HepG2 (cell line): ENCODE measurements around the gene ARL9. TPM values are rescaled to one million over a fixed set of nuclear protein-coding genes. Genes with fewer than 3 reads are reported as not detected.
A peak's percentile ranks its signal among the peaks of the same experiment; 100 is the strongest.

Experiments used
- FOXM1 ChIP-seq: sonication (generic); formaldehyde crosslinking; IDR thresholded peaks from 2 replicates; pipeline ENCODE4 v1.5.0; 2020; ENCODE audit warnings: missing genetic modification reagents
- HOXA7 ChIP-seq: sonication (generic); formaldehyde crosslinking; IDR thresholded peaks from 2 replicates; pipeline ENCODE4 v1.8.1; 2022; ENCODE audit warnings: mild to moderate bottlenecking, missing genetic modification reagents, moderate library complexity
- RBM22 ChIP-seq: fragments of 200-400 bp; formaldehyde crosslinking; optimal IDR thresholded peaks from 2 replicates; pipeline ENCODE3; 2017; ENCODE audit warnings: mild to moderate bottlenecking, low read length, moderate library complexity
- SIX1 ChIP-seq: sonication (generic); formaldehyde crosslinking; IDR thresholded peaks from 2 replicates; pipeline ENCODE4 v1.4.0; 2020; ENCODE audit warnings: missing genetic modification reagents, borderline replicate concordance
- SP2 ChIP-seq: sonication (generic); formaldehyde crosslinking; IDR thresholded peaks from 2 replicates; pipeline ENCODE4 v1.5.1; 2020; ENCODE audit warnings: mild to moderate bottlenecking, missing genetic modification reagents
- TIGD3 ChIP-seq: sonication (generic); formaldehyde crosslinking; IDR thresholded peaks from 2 replicates; pipeline ENCODE4 v1.5.1; 2020; ENCODE audit warnings: mild to moderate bottlenecking, missing genetic modification reagents, borderline replicate concordance
- ZBTB33 ChIP-seq: sonication (generic); formaldehyde crosslinking; IDR thresholded peaks from 2 replicates; pipeline ENCODE4 v1.4.0; 2020; ENCODE audit warnings: missing genetic modification reagents
- ZNF18 ChIP-seq: sonication (generic); formaldehyde crosslinking; IDR thresholded peaks from 2 replicates; pipeline ENCODE4 v1.8.0; 2022; ENCODE audit warnings: mild to moderate bottlenecking, missing genetic modification reagents; ENCODE audit not compliant: insufficient replicate concordance
- ZNF230 ChIP-seq: sonication (generic); formaldehyde crosslinking; IDR thresholded peaks from 2 replicates; pipeline ENCODE4 v1.4.0; 2020; ENCODE audit warnings: mild to moderate bottlenecking, missing genetic modification reagents
- ZNF407 ChIP-seq: sonication (generic); formaldehyde crosslinking; IDR thresholded peaks from one replicate; pipeline ENCODE4 v1.5.1; 2020; ENCODE audit warnings: mild to moderate bottlenecking, missing genetic modification reagents; ENCODE audit errors: not compliant biosample characterization
- ZNF512 ChIP-seq: sonication (generic); formaldehyde crosslinking; IDR thresholded peaks from 2 replicates; pipeline ENCODE4 v1.4.0; 2020; ENCODE audit warnings: mild to moderate bottlenecking, missing genetic modification reagents
- ZNF569 ChIP-seq: sonication (generic); formaldehyde crosslinking; IDR thresholded peaks from 2 replicates; pipeline ENCODE4 v1.5.0; 2020; ENCODE audit warnings: mild to moderate bottlenecking, missing genetic modification reagents, moderate library complexity, borderline replicate concordance
- polyA plus RNA-seq, 8 experiments: library from polyadenylated mRNA; depleted of rRNA in 3 of 8; stranded (reverse) in 7 of 8; unstranded in 1 of 8; fragments of >200 nt; fragmentation: Illumina TruSeq in 4 of 8; extraction: Trizol in 4 of 8; gene quantifications; 2 replicates each; pipeline versions ENCODE4 v1.2.1 to v1.2.3, GENCODE V29; 2011 to 2016; ENCODE audit warnings: low read depth in 4 of 8, missing spikeins in 1 of 8, mixed read lengths in 1 of 8; ENCODE audit not compliant: insufficient read depth in 1 of 8
- total RNA-seq, 5 experiments: library from RNA; depleted of rRNA; stranded (reverse); fragments of >200 nt; fragmentation: Illumina TruSeq; extraction: Trizol; gene quantifications; 2 replicates each; pipeline ENCODE4 v1.2.3, GENCODE V29; 2016; ENCODE audit warnings: low read depth in 1 of 5

The ARL9 gene
- total and polyA plus RNA-seq, 2 of the 13 experiments (the other 11 are each of a cell fraction or from before 2014, with no cell fraction given): not detected

- TF ChIP-seq SIX1 (CRISPR knock-in tag) (no peak), ZNF230 (CRISPR knock-in tag) (no peak), ZNF18 (CRISPR knock-in tag) (no peak), FOXM1 (no peak), ZNF407 (CRISPR knock-in tag) (no peak), RBM22 (no peak), ZNF512 (CRISPR knock-in tag) (peak; percentile 79; the same call in 1 of the 2 replicates), ZBTB33 (CRISPR knock-in tag) (peak; percentile 61), ZNF569 (no peak), TIGD3 (CRISPR knock-in tag) (no peak), SP2 (CRISPR knock-in tag) (no peak), HOXA7 (CRISPR knock-in tag) (no peak)
These were observed at the start of gene ARL9 (continued) for GRCh38 chr4:56505269-56506130.
